Testis (tissue), 3 donors: ENCODE results near the gene PCDHGC4. TPM values are rescaled to one million over a fixed set of nuclear protein-coding genes. Genes with fewer than 3 reads are reported as not detected.

Experiments
- DNase-seq: peaks from one replicate; pipeline ENCODE4 v3.0.0-alpha.2; 2019
- H3K27ac ChIP-seq, 2 donors: fragments of 200-600 bp; sonication (generic); one replicate each; pipeline ENCODE4 v1.5.1; 2019
- H3K27me3 ChIP-seq: fragments of 200-600 bp; sonication (generic); one replicate; pipeline ENCODE4 v1.5.1; 2019
- H3K36me3 ChIP-seq: fragments of 200-600 bp; sonication (generic); one replicate; pipeline ENCODE4 v1.5.1; 2017; ENCODE audit warnings: low read depth; ENCODE audit errors: missing control alignments
- H3K4me1 ChIP-seq: fragments of 200-600 bp; sonication (generic); one replicate; pipeline ENCODE4 v1.5.1; 2019
- H3K4me3 ChIP-seq, 2 donors: fragments of 200-600 bp; sonication (generic); one replicate each; pipeline ENCODE4 v1.5.1; 2017 to 2019
- H3K9me3 ChIP-seq: fragments of 200-600 bp; sonication (generic); one replicate; pipeline ENCODE4 v1.5.1; 2017
- CTCF ChIP-seq, 3 experiments: fragments of 450-650 bp in 2 of 3; fragments of 200-600 bp in 1 of 3; sonication (generic) in 1 of 3; IDR thresholded peaks; one replicate each; pipeline ENCODE4 v1.5.1; 2016 to 2019; ENCODE audit warnings: antibody characterized with exemption in 3 of 3, mild to moderate bottlenecking in 2 of 3, moderate library complexity in 1 of 3
- POLR2A ChIP-seq: fragments of 450-650 bp; IDR thresholded peaks from one replicate; pipeline ENCODE4 v1.6.1; 2017; ENCODE audit warnings: antibody characterized with exemption, mild to moderate bottlenecking, moderate library complexity
- WGBS, 2 donors: methylation state at CpG; one replicate each; pipeline ENCODE4 v1.1.5; 2018; 5-methylcytosine and 5-hydroxymethylcytosine counted together
- intact Hi-C: fragments of 100-400 bp; cut with DNase I; formaldehyde crosslinking; loops from one replicate; pipeline ENCODE4 v1.15.1; 2023; ENCODE audit warnings: low total_unique reads
- polyA plus RNA-seq: library from polyadenylated mRNA; stranded (reverse); fragments of 350-450 nt; fragmentation: Illumina TruSeq; extraction: RNeasy Lipid Tissue Mini Kit (QIAGEN cat#74804); gene quantifications from one replicate; pipeline ENCODE4 v1.2.3, GENCODE V29; 2014; ENCODE audit warnings: low read depth, low replicate concordance; ENCODE audit not compliant: insufficient read depth
- total RNA-seq, 2 donors: library from RNA; depleted of rRNA; stranded (reverse); fragments of >200 nt; gene quantifications; one replicate each; pipeline ENCODE4 v1.2.3, GENCODE V29; 2016

The PCDHGC4 gene
- total and polyA plus RNA-seq, 3 donors from 2014 or later: 0.57 to 6.1 (median 6.1) TPM

- DNase-seq: no peak
- TF ChIP-seq CTCF (IDR thresholded peaks at IDR 0.05) (no peak), POLR2A (no peak)
- H3K27me3 ChIP-seq: no peaks in the 10 kb centered on the region
- H3K9me3 ChIP-seq: no peaks in the 10 kb centered on the region
- intact Hi-C loops: no loop called here
- WGBS, 2 donors: 64 to 74% methylated on average over 14 of the region's 14 CpGs
- no peak within 1 kb of the TSS for H3K4me3 ChIP-seq
- H3K36me3 ChIP-seq: no peaks in the 10 kb centered on the region
- no peak within 1 kb of the TSS for H3K27ac ChIP-seq
- H3K4me1 ChIP-seq: peaks cover 13% of the 10 kb centered on the region
Measured at GRCh38 chr5:141488591-141489561, 4.0 kb downstream of the PCDHGC4 start, which contains the start of gene PCDHGC5. TSS of gene PCDHGC5 (plus strand) at chr5:141489081. CDS start at chr5:141489241, 160 bp downstream.

- WGBS, 2 donors: 92 to 94% methylated on average over 10 of the region's 10 CpGs
- Histone ChIP-seq H3K27me3 (no peaks in the 10 kb centered on the region), H3K4me1 (peaks cover 17% of the 10 kb centered on the region), H3K9me3 (no peaks in the 10 kb centered on the region), H3K36me3 (no peaks in the 10 kb centered on the region), H3K4me3 (no peak overlapping the region), H3K27ac (no peak overlapping the region)
- no peak for TF ChIP-seq POLR2A
- no peak for TF ChIP-seq CTCF (IDR thresholded peaks at IDR 0.05)
- intact Hi-C loops: no loop called here
- no peak for DNase-seq
Measured at GRCh38 chr5:141489841-141490240, 5.0 kb downstream of the PCDHGC4 start.

- Histone ChIP-seq H3K9me3 (no peaks in the 10 kb centered on the region), H3K4me1 (peaks cover 21% of the 10 kb centered on the region), H3K27me3 (no peaks in the 10 kb centered on the region), H3K27ac (no peak overlapping the region), H3K36me3 (no peaks in the 10 kb centered on the region), H3K4me3 (no peak overlapping the region)
- intact Hi-C loops: no loop called here
- TF ChIP-seq CTCF (IDR thresholded peaks at IDR 0.05) (no peak), POLR2A (no peak)
- DNase-seq: no peak
- 91 to 92% methylated on average over 10 of the region's 10 CpGs for WGBS, 2 donors
Measured at GRCh38 chr5:141490271-141490670, 5.4 kb downstream of the PCDHGC4 start.

GRCh38 chr5:141490771-141491170, 5.9 kb downstream of the PCDHGC4 start:
- Histone ChIP-seq H3K9me3 (no peaks in the 10 kb centered on the region), H3K4me1 (peaks cover 22% of the 10 kb centered on the region), H3K4me3 (no peak overlapping the region), H3K27ac (no peak overlapping the region), H3K27me3 (no peaks in the 10 kb centered on the region), H3K36me3 (no peaks in the 10 kb centered on the region)
- 64 to 89% methylated on average over 12 to 13 of the region's 13 CpGs for WGBS, 2 donors
- intact Hi-C loops: no loop called here
- no peak for DNase-seq
- TF ChIP-seq POLR2A (no peak), CTCF (IDR thresholded peaks at IDR 0.05) (no peak)
